A549 (cell line): ENCODE data around the gene TRUB2. TPM values are rescaled to one million over a fixed set of nuclear protein-coding genes. Genes with fewer than 3 reads are reported as not detected.

Experiments used
- ATAC-seq, 2 experiments: fragments of 200-7000 bp in 1 of 2; fragments of >200 bp in 1 of 2; cut with Nextera tagmentation in 1 of 2; cut with Tn5 transposase in 1 of 2; 3 replicates each; pipeline versions ENCODE4 v1.8.0 to v1.9.1; 2018 to 2020; ENCODE audit warnings: mild to moderate bottlenecking in 1 of 2, moderate library complexity in 1 of 2
- CTCF ChIA-PET: fragments of 300-600 bp; sonication (Branson Sonifier 250); formaldehyde crosslinking; extraction: SDS; loops from one replicate; lab custom pipeline; 2021; ENCODE audit warnings: antibody characterized with exemption, inconsistent platforms; lab: Yijun Ruan, JAX
- POLR2A ChIA-PET: fragments of 350-600 bp; formaldehyde crosslinking; extraction: SDS; loops from one replicate; lab custom pipeline; 2021; ENCODE audit warnings: antibody characterized with exemption, inconsistent platforms; lab: Yijun Ruan, JAX
- DNase-seq, 2 experiments: peaks; one replicate each; pipeline versions ENCODE4 v3.0.0 to v3.0.0-alpha.2; 2011 to 2016; ENCODE audit warnings: low read depth in 1 of 2, low spot score in 1 of 2
- FAIRE-seq: peaks from 2 replicates; lab custom pipeline; 2011; peaks lifted over from hg19 to GRCh38; lab: Jason Lieb, UNC
- H3K27ac ChIP-seq, 2 experiments: fragments of >200 bp; sonication (Bioruptor Twin); formaldehyde crosslinking; 3 replicates each; pipeline ENCODE4 v1.5.1; 2016 to 2017
- H3K4me1 ChIP-seq: fragments of >200 bp; sonication (Bioruptor Twin); formaldehyde crosslinking; 3 replicates; pipeline ENCODE4 v1.6.1; 2016
- H3K4me2 ChIP-seq: fragments of >200 bp; sonication (Bioruptor Twin); formaldehyde crosslinking; 3 replicates; pipeline ENCODE4 v1.6.1; 2016
- H3K4me3 ChIP-seq: fragments of >200 bp; sonication (Bioruptor Twin); formaldehyde crosslinking; 3 replicates; pipeline ENCODE4 v1.5.1; 2016
- H3K9me3 ChIP-seq: fragments of >200 bp; sonication (Bioruptor Twin); formaldehyde crosslinking; 3 replicates; pipeline ENCODE4 v1.6.1; 2016
- BHLHE40 ChIP-seq: IDR thresholded peaks from 2 replicates; pipeline ENCODE4 v1.6.1; 2012; ENCODE audit warnings: low read depth, low read length, inconsistent platforms
- CBX8 ChIP-seq: fragments of 200-600 bp; sonication (generic); IDR thresholded peaks from 2 replicates; pipeline ENCODE4 v1.6.1; 2016
- CEBPB ChIP-seq, 2 experiments: fragments of >200 bp in 1 of 2; sonication (Bioruptor Twin) in 1 of 2; formaldehyde crosslinking in 1 of 2; IDR thresholded peaks; 2 replicates each; pipeline ENCODE4 v1.6.1; 2012 to 2016
- EHMT2 ChIP-seq: fragments of 200-600 bp; sonication (generic); IDR thresholded peaks from 2 replicates; pipeline ENCODE4 v1.6.1; 2016; ENCODE audit warnings: antibody characterized with exemption, low read depth, mild to moderate bottlenecking, moderate library complexity
- ESRRA ChIP-seq: fragments of 150-350 bp; IDR thresholded peaks from 2 replicates; pipeline ENCODE4 v1.6.1; 2014; ENCODE audit warnings: mild to moderate bottlenecking, low read length, borderline replicate concordance
- FOSB ChIP-seq: fragments of 250-450 bp; sonication (Bioruptor Pico); IDR thresholded peaks from 2 replicates; pipeline ENCODE4 v1.5.0; 2020; ENCODE audit warnings: mild to moderate bottlenecking, moderate library complexity
- FOSL2 ChIP-seq, 2 experiments: fragments of 450-650 bp in 1 of 2; fragments of >200 bp in 1 of 2; sonication (Bioruptor Twin) in 1 of 2; formaldehyde crosslinking; IDR thresholded peaks; 2 replicates each; pipeline versions ENCODE4 v1.5.0 to v1.6.1; 2016 to 2020; ENCODE audit warnings: mild to moderate bottlenecking in 1 of 2, moderate library complexity in 1 of 2
- FOXS1 ChIP-seq: fragments of 250-450 bp; sonication (Bioruptor Pico); IDR thresholded peaks from 2 replicates; pipeline ENCODE4 v1.5.0; 2020; ENCODE audit warnings: mild to moderate bottlenecking, moderate library complexity
- HOXA7 ChIP-seq: fragments of 250-450 bp; sonication (Bioruptor Pico); IDR thresholded peaks from 2 replicates; pipeline ENCODE4 v1.5.0; 2020; ENCODE audit warnings: mild to moderate bottlenecking, moderate library complexity
- KDM5A ChIP-seq: fragments of 200-600 bp; sonication (generic); IDR thresholded peaks from 2 replicates; pipeline ENCODE4 v1.6.1; 2016; ENCODE audit warnings: antibody characterized with exemption, mild to moderate bottlenecking
- NFE2L2 ChIP-seq: fragments of 150-350 bp; conservative IDR thresholded peaks from 2 replicates; pipeline ENCODE4 v1.6.1; 2014; ENCODE audit warnings: low read length
- NPAS2 ChIP-seq: fragments of 250-450 bp; sonication (Bioruptor Pico); IDR thresholded peaks from 2 replicates; pipeline ENCODE4 v1.8.0; 2022; ENCODE audit warnings: mild to moderate bottlenecking, moderate library complexity, borderline replicate concordance
- NR3C1 ChIP-seq: fragments of >200 bp; sonication (Bioruptor Twin); formaldehyde crosslinking; IDR thresholded peaks from 3 replicates; pipeline ENCODE4 v1.6.1; 2017
- POLR2A ChIP-seq: IDR thresholded peaks from 2 replicates; pipeline ENCODE4 v1.6.1; 2012; ENCODE audit warnings: mild to moderate bottlenecking, low read length
- RARB ChIP-seq: fragments of 250-450 bp; sonication (Bioruptor Pico); IDR thresholded peaks from 2 replicates; pipeline ENCODE4 v1.8.0; 2021; ENCODE audit warnings: mild to moderate bottlenecking, moderate library complexity
- RCOR1 ChIP-seq: fragments of 150-350 bp; IDR thresholded peaks from 2 replicates; pipeline ENCODE4 v1.6.1; 2014; ENCODE audit warnings: antibody characterized with exemption, low read length, low read depth
- RNF2 ChIP-seq: fragments of 200-600 bp; sonication (generic); IDR thresholded peaks from 2 replicates; pipeline ENCODE4 v1.6.1; 2016; ENCODE audit warnings: low read depth, mild to moderate bottlenecking, antibody characterized with exemption, moderate library complexity, borderline replicate concordance
- TFCP2L1 ChIP-seq: fragments of 250-450 bp; sonication (Bioruptor Pico); IDR thresholded peaks from 2 replicates; pipeline ENCODE4 v1.5.0; 2021; ENCODE audit warnings: mild to moderate bottlenecking
- ZSCAN20 ChIP-seq: fragments of 250-450 bp; sonication (Bioruptor Pico); IDR thresholded peaks from 2 replicates; pipeline ENCODE4 v1.8.0; 2022; ENCODE audit warnings: mild to moderate bottlenecking, moderate library complexity
- WGBS: methylation state at CpG from one replicate; pipeline ENCODE4 v1.1.6; 2017; ENCODE audit errors: missing lambda C conversion rate; 5-methylcytosine and 5-hydroxymethylcytosine counted together
- polyA plus RNA-seq, 4 experiments: library from polyadenylated mRNA; depleted of rRNA in 3 of 4; stranded (reverse); fragments of >200 nt; fragmentation: RNase III in 1 of 4; extraction: RNeasy Plus Mini Kit Qiagen cat#74134 plus additional on column Dnase treatment in 1 of 4; gene quantifications; 2 replicates in 3 of 4; 3 replicates in 1 of 4; pipeline ENCODE4 v1.2.3, GENCODE V29; 2011 to 2017
- TF ChIP-seq, protein P1 (sequence below): fragments of 250-450 bp; sonication (Bioruptor Pico); IDR thresholded peaks from 2 replicates; pipeline ENCODE4 v1.5.0; 2020; ENCODE audit warnings: low read depth, mild to moderate bottlenecking, moderate library complexity
- TF ChIP-seq, protein P2 (sequence below): fragments of 250-450 bp; sonication (Bioruptor Pico); IDR thresholded peaks from 2 replicates; pipeline ENCODE4 v1.5.0; 2021; ENCODE audit warnings: mild to moderate bottlenecking, moderate library complexity, borderline replicate concordance
- TF ChIP-seq, protein P3 (sequence below): fragments of >200 bp; sonication (Bioruptor Twin); formaldehyde crosslinking; IDR thresholded peaks from 3 replicates; pipeline ENCODE4 v1.6.1; 2016
- TF ChIP-seq, protein P4 (sequence below): fragments of 200-600 bp; sonication (generic); IDR thresholded peaks from 2 replicates; pipeline ENCODE4 v1.6.1; 2016; ENCODE audit warnings: antibody characterized with exemption, mild to moderate bottlenecking, moderate library complexity

The TRUB2 gene
- polyA plus RNA-seq, 2 of the 4 experiments (the other 2 are of a cell fraction), result 29.0 to 38.7 TPM

DNA sequence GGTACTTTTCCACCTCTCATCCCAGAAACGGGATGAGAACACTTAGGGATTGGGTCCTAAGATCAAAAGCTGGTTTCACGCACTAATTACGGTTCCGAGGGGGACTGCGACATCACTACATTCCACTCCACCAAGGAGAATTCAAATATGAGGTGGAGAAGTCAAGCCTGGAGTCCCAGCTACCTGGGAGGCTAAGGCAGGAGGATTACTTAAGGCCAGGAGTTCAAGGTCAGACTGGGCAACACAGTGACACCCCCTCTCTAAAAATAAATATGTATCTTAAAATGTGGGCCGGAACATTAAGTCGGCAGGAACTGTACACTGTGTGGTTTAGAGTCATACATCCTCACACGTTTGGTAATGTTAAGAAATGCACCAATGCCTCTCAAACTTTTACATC is 48.0 kb downstream of the TRUB2 start:
- H3K27ac ChIP-seq, result no peak overlapping the region
- DNase-seq, result no peak
- H3K4me2 ChIP-seq, result peak overlapping the region; percentile 84
- WGBS, result 72% methylated on average over 8 of the region's 8 CpGs
- POLR2A ChIA-PET, result no interaction called here
- TF ChIP-seq FOSB (CRISPR knock-in tag) (no peak), RARB (CRISPR knock-in tag) (no peak), RCOR1 (no peak), FOXS1 (CRISPR knock-in tag) (no peak), HOXA7 (CRISPR knock-in tag) (no peak), BHLHE40 (no peak), ESRRA (no peak), ZSCAN20 (CRISPR knock-in tag) (no peak), RNF2 (no peak)
- TF ChIP-seq, protein P1, sequence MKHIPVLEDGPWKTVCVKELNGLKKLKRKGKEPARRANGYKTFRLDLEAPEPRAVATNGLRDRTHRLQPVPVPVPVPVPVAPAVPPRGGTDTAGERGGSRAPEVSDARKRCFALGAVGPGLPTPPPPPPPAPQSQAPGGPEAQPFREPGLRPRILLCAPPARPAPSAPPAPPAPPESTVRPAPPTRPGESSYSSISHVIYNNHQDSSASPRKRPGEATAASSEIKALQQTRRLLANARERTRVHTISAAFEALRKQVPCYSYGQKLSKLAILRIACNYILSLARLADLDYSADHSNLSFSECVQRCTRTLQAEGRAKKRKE (CRISPR knock-in tag), result no peak
- TF ChIP-seq, protein P2, sequence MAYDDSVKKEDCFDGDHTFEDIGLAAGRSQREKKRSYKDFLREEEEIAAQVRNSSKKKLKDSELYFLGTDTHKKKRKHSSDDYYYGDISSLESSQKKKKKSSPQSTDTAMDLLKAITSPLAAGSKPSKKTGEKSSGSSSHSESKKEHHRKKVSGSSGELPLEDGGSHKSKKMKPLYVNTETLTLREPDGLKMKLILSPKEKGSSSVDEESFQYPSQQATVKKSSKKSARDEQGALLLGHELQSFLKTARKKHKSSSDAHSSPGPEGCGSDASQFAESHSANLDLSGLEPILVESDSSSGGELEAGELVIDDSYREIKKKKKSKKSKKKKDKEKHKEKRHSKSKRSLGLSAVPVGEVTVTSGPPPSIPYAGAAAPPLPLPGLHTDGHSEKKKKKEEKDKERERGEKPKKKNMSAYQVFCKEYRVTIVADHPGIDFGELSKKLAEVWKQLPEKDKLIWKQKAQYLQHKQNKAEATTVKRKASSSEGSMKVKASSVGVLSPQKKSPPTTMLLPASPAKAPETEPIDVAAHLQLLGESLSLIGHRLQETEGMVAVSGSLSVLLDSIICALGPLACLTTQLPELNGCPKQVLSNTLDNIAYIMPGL (CRISPR knock-in tag), result no peak
- TF ChIP-seq, protein P3, sequence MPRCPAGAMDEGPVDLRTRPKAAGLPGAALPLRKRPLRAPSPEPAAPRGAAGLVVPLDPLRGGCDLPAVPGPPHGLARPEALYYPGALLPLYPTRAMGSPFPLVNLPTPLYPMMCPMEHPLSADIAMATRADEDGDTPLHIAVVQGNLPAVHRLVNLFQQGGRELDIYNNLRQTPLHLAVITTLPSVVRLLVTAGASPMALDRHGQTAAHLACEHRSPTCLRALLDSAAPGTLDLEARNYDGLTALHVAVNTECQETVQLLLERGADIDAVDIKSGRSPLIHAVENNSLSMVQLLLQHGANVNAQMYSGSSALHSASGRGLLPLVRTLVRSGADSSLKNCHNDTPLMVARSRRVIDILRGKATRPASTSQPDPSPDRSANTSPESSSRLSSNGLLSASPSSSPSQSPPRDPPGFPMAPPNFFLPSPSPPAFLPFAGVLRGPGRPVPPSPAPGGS, result no peak
- TF ChIP-seq, all 56 proteins: peak for 0
- Histone ChIP-seq H3K9me3 (no peaks in the 10 kb centered on the region), H3K4me1 (peaks cover 12% of the 10 kb centered on the region; the same call in 2 of the 3 replicates), H3K4me3 (no peak overlapping the region)
- ATAC-seq, result no peak
- CTCF ChIA-PET, result interaction anchor here (1.2 to 2.6 kb wide), 3 partner anchors 12 to 21 kb away, joined by 4 to 10 read pairs (median 6); no protein-coding TSS in a partner anchor
- FAIRE-seq, result no peak

DNA sequence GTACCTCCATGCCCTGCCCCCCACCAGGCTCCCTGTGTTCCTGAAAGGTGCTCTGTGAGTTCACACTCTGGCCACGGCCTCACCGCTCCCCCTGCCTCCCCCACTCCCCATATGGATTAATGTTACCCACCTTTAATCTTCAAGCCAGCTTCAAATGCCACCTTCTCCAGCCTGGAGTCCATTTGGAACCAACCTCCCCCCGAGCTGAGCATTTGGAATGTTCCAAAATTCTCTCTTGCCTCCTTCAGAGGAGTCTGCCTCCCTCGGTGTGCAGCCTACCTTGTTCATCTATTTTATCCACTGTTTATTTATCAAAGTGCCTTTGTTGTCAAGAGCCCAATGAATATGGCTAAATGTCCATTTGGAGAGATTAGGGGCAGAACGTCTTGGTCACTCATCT is 50.7 kb downstream of the TRUB2 start:
- TF ChIP-seq NPAS2 (CRISPR knock-in tag), result no peak
- no peak for TF ChIP-seq ESRRA
- TF ChIP-seq, protein P1 (CRISPR knock-in tag), result no peak
- no peak for TF ChIP-seq FOSL2 (IDR thresholded peaks at IDR 0.05)
- TF ChIP-seq FOSL2 (CRISPR knock-in tag; IDR thresholded peaks at IDR 0.05), result no peak
- TF ChIP-seq CEBPB (IDR thresholded peaks at IDR 0.05), result no peak
- no peak for TF ChIP-seq NR3C1
- TF ChIP-seq TFCP2L1 (CRISPR knock-in tag), result no peak
- TF ChIP-seq CBX8, result no peak
- TF ChIP-seq, protein P4, sequence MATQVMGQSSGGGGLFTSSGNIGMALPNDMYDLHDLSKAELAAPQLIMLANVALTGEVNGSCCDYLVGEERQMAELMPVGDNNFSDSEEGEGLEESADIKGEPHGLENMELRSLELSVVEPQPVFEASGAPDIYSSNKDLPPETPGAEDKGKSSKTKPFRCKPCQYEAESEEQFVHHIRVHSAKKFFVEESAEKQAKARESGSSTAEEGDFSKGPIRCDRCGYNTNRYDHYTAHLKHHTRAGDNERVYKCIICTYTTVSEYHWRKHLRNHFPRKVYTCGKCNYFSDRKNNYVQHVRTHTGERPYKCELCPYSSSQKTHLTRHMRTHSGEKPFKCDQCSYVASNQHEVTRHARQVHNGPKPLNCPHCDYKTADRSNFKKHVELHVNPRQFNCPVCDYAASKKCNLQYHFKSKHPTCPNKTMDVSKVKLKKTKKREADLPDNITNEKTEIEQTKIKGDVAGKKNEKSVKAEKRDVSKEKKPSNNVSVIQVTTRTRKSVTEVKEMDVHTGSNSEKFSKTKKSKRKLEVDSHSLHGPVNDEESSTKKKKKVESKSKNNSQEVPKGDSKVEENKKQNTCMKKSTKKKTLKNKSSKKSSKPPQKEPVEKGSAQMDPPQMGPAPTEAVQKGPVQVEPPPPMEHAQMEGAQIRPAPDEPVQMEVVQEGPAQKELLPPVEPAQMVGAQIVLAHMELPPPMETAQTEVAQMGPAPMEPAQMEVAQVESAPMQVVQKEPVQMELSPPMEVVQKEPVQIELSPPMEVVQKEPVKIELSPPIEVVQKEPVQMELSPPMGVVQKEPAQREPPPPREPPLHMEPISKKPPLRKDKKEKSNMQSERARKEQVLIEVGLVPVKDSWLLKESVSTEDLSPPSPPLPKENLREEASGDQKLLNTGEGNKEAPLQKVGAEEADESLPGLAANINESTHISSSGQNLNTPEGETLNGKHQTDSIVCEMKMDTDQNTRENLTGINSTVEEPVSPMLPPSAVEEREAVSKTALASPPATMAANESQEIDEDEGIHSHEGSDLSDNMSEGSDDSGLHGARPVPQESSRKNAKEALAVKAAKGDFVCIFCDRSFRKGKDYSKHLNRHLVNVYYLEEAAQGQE, result no peak
- TF ChIP-seq NFE2L2, result no peak
- no peak for TF ChIP-seq FOXS1 (CRISPR knock-in tag)
- TF ChIP-seq EHMT2, result no peak
- no peak for TF ChIP-seq POLR2A
- TF ChIP-seq, protein P2 (CRISPR knock-in tag), result no peak
- TF ChIP-seq KDM5A, result no peak

More for the DNA sequence above, 50.7 kb downstream of the TRUB2 start:
- 80% methylated on average over 5 of the region's 5 CpGs for WGBS
- FAIRE-seq (no peak), DNase-seq (no peak), ATAC-seq (no peak)
- Histone ChIP-seq H3K4me1 (peaks cover 3% of the 10 kb centered on the region; the same call in 1 of the 3 replicates), H3K9me3 (no peaks in the 10 kb centered on the region), H3K4me2 (no peak overlapping the region), H3K4me3 (no peak overlapping the region), H3K27ac (no peak overlapping the region)
- CTCF ChIA-PET, result interaction anchor here (1.0 to 1.2 kb wide), 2 partner anchors 24 to 37 kb away, joined by 3 read pairs; no protein-coding TSS in a partner anchor
- POLR2A ChIA-PET, result no interaction called here
